GM19467 (cell line): ENCODE data around the gene MACROD2.
"Not testable (repeated sequence)": the region's sequence is repeated elsewhere in the genome, so short reads cannot be mapped to it uniquely, and the experiment has no call there.

Experiments
- ATAC-seq: cut with Tn5 transposase; IDR thresholded peaks from one replicate; pipeline ENCODE4 v1.9.1; 2021; ENCODE audit warnings: mild to moderate bottlenecking, moderate library complexity; ENCODE audit not compliant: unreplicated experiment

The MACROD2 gene

DNA sequence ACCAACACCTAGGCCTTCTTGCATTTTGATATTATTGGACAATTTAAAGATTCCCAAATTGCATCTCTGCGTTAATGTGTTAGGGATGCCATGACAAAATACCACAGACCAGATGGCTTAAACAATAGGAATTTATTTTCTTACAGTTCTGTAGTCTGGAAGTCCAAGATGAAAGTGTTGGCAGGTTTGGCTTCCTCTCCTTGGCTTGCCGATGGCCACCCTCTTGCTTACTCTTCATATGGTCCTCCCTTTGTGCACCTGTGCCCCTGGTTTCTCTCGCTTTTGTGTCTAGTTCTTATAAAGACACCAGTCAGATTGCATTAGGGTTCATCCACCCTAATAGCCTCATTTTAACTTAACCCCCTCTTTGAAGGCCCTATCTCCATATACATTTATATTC lies 1184.5 kb downstream of the MACROD2 start:
- ATAC-seq: no peak

GRCh38 chr20:15185322-15185721 lies 1190.0 kb downstream of the MACROD2 start:
- no peak for ATAC-seq

DNA sequence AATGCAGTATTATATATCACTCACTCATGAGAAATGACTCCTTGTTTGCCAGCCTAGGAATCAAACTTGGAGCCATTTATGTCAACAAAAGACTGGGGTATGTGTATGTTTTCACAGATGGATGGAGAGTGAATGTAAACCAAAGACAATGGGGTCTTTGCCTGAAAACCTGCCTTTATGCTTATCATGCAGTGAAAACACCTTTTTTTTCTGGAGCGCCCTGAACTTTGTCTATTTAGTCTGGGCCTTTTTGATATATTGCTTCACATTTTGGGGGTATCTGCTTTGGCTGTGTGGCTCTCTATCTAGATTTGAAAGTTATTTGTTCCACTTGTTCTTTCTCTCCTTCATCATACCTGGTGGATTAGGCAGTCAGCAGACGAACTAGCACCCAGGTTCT lies 1190.6 kb downstream of the MACROD2 start:
- no peak for ATAC-seq

- no peak for ATAC-seq
Observed at GRCh38 chr20:15187612-15188011, 1192.3 kb downstream of the MACROD2 start.

DNA sequence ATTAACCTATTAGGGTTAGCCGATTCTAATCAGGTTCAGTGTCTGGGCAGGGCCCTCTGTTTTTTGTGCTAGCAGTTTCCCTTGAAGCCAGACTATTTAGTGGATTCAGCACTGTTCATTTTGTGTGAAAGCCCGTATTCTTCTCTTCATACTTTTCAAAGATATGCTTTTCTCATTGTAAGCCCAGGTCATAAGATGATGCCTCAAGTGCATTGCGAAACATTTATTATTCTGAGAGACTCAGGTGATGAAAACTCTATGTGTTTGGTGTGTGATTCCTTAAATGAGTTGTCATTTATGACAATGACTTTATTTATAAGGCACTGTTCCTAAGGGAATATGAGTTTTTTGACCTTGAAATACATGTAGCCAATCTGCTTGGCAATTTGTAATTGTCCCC lies 1193.1 kb downstream of the MACROD2 start:
- ATAC-seq: no peak

GRCh38 chr20:15191082-15191723 lies 1195.9 kb downstream of the MACROD2 start:
- no peak for ATAC-seq

DNA sequence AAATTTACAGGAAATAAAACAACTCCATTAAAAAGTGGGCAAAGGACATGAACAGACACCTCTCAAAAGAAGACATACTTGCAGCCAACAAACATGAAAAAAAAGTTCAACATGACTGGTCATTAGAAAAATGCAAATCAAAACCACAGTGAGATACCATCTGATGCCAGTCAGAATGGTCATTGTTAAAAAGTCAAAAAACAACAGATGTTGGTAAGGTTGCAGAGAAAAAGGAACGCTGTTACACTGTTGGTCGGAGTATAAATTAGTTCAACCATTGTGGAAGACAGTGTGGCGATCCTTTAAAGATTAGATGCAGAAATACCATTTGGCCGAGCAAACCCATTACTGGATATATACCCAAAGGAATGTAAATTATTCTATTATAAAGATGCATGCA lies 1200.1 kb downstream of the MACROD2 start:
- ATAC-seq: no peak

DNA sequence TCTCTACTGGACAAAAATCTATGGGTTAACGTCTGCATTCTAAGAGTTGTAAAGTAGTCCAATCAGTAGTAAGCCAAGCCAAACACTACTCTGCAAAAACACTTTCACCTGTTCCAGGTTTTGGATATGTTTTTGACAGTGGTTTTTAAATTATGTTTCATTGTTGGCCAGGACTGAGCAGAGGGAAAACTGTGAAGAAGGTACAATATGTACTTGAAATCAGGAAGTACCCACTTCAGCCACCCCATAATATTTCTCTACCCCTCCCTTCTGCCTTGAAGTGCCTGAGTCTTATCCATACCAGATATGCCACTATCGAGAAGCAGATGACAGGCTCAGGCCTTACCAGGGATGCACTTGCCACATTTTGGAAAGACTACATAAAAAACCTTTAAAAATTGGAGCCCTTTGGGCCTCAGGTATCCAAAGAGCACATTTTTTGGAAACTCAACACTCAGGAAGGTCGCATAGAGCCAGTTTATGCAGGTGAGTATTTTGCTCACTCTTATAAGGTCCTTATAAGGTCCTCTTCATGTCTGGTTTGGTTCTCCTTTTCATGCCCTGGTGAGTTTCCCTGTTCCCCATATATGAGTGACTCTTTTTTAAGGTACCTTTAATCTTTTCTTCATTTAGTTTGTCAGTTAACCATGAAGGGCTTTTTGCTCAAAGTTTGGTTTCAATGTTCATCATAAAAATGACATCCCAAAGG lies 1201.4 kb downstream of the MACROD2 start:
- ATAC-seq: no peak

GRCh38 chr20:15198017-15198416 lies 1202.7 kb downstream of the MACROD2 start:
- not testable (repeated sequence) for ATAC-seq

- peak; percentile 40 for ATAC-seq
Observed at GRCh38 chr20:15199698-15200097, 1204.4 kb downstream of the MACROD2 start.

DNA sequence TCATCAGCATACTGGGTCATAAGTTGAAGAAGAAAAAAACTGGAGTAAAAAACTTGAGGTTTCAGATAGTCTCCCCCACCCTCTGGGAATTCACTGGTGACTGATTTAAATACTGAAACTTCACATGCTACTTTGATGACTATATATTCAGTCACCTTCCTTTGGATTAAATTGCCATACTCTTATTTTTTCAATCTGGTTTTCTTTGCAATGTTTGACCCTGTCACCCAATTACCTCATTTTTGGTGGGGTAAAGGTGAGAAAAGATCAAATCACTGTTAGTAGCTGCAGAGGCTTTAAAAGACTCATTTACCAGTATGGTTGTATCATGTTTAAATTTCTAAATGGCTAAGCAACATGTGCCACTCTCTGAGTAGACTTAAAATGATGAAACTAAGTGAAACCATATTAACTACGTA lies 1204.8 kb downstream of the MACROD2 start:
- ATAC-seq: peak; percentile 69

DNA sequence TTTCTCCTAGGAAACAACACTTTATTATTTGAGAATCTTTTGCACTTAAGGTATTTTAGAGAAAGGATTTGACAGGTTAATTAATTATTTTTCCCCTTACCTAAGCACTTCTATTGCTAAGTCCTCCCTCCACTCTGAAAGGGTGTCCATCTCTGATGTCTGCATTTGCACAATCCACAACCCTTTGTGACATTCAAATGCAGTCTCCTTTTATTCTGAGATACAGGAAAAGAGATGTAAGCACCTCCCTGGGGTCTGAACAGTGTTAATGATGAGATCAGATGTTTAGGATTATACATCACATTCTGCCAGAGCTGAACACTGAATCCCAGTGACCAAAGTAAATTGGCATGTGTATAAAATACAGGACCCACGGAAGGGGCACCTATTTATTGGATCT lies 1206.3 kb downstream of the MACROD2 start:
- no peak for ATAC-seq

- no peak for ATAC-seq
Observed at GRCh38 chr20:15204234-15204633, 1208.9 kb downstream of the MACROD2 start.

DNA sequence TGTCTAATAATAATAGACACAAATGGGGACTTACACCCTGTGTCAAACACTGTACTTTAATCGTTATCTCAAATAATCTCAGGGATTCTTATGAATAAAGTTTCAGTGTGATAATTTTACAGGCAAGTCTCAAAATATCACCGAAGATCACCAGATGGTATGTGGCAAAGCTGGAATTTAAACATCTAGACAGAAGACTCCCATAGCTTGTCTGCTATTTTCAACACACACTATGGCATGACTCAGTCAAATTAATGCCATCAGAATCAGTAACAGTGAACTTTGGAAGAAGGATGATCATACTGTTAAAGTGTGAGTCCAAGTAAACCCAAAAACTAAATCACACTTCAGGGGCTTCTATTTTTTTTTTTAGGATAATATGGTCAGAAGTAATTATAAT lies 1209.7 kb downstream of the MACROD2 start:
- ATAC-seq: no peak

- ATAC-seq: no peak
Observed at GRCh38 chr20:15205719-15206118, 1210.4 kb downstream of the MACROD2 start.

DNA sequence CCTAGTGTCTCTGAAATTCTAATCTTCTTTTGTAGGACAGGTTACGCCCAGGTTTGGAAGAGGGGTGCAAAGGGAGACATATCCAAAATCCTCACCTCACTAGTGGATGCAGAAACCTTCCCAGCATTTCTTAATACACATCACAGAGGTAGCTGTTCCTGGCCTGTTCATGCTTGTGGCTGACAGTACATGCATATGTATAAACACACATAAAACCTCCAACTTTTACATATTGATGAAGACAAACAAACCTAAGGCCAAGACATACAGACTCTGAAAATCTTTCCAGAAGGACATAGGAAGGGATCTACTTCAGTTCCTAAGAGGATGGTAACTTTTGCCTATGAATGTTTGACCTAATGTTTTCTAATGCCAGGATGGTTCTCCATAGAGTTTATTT lies 1214.2 kb downstream of the MACROD2 start:
- ATAC-seq: no peak

GRCh38 chr20:15214051-15214450 lies 1218.7 kb downstream of the MACROD2 start:
- ATAC-seq: no peak

GRCh38 chr20:15220009-15220656 lies 1224.8 kb downstream of the MACROD2 start:
- ATAC-seq: no peak

DNA sequence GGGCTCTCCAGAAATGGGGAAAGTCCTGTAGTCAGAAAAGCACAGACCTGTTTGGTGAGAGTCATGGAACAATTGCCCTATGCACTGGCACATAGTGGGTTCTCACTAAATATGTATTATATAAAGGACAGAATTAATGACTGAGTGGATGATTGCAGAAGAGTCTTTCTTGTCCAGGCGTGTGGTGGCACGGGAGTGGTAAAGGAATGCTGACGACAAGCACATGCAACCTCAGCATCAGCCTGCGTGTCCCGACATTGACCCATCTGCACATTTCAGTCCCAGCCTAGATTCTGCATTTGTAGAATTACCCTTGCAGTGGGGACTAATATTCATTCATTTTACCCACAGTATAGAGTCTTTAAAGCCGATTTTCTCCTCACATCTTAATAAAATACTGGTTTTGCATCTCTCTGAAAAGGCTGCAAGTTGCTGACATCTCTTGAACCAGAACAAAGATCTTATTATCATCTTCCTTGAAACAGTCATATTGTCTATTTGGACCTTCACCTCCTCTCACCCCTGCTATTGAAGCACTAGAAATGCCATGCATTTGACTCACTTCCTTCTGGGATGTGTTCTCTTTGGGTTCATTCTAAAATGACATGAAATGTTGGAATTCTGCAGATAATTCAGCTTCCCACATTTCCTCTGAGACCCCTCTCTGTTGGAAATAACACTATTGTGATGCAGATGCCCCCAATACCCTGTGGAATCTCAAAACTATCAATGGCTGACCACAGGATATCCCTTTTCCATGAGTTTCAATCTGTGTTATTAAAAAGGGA lies 1225.7 kb downstream of the MACROD2 start:
- no peak for ATAC-seq

- ATAC-seq: no peak
Observed at GRCh38 chr20:15222502-15223330, 1227.4 kb downstream of the MACROD2 start.
